Nephron progenitor cell (in vitro differentiated cells): ENCODE data around the gene SLC6A7.

Experiments
- DNase-seq: peaks from one replicate; pipeline ENCODE4 v3.0.0; 2021
- H3K27ac Mint-ChIP-seq: 2 replicates; pipeline ENCODE4 v1.8.0; 2021; ENCODE audit warnings: mild to moderate bottlenecking, moderate library complexity, mixed read lengths
- H3K27me3 Mint-ChIP-seq: 2 replicates; pipeline ENCODE4 v1.8.0; 2021; ENCODE audit warnings: mild to moderate bottlenecking, low read depth, mixed read lengths; ENCODE audit not compliant: poor library complexity
- H3K36me3 Mint-ChIP-seq: 2 replicates; pipeline ENCODE4 v1.8.0; 2021; ENCODE audit warnings: low read depth, mixed read lengths
- H3K4me1 Mint-ChIP-seq: 2 replicates; pipeline ENCODE4 v1.8.0; 2021; ENCODE audit warnings: mixed read lengths
- H3K4me3 Mint-ChIP-seq: 2 replicates; pipeline ENCODE4 v1.8.0; 2021; ENCODE audit warnings: mild to moderate bottlenecking, moderate library complexity, mixed read lengths
- H3K9me3 Mint-ChIP-seq: 2 replicates; pipeline ENCODE4 v1.8.0; 2021; ENCODE audit warnings: mild to moderate bottlenecking, moderate library complexity, mixed read lengths
- CTCF ChIP-seq: fragments of 200-600 bp; sonication (generic); IDR thresholded peaks from 2 replicates; pipeline ENCODE4 v1.5.0; 2021; ENCODE audit warnings: antibody characterized with exemption

The SLC6A7 gene

GRCh38 chr5:150157168-150157567 is 32.7 kb upstream of the SLC6A7 start:
- Mint-ChIP-seq H3K36me3 (peaks cover 3% of the 10 kb centered on the region), H3K4me1 (peaks cover 95% of the 10 kb centered on the region), H3K27me3 (no peaks in the 10 kb centered on the region), H3K9me3 (no peaks in the 10 kb centered on the region), H3K27ac (peak overlapping the region; percentile 97), H3K4me3 (peak overlapping the region; percentile 62)
- DNase-seq: no peak
- TF ChIP-seq CTCF: no peak

- TF ChIP-seq CTCF: no peak
- Mint-ChIP-seq H3K27ac (peak overlapping the region; percentile 97), H3K4me3 (peak overlapping the region; percentile 62), H3K4me1 (peaks cover 95% of the 10 kb centered on the region), H3K9me3 (no peaks in the 10 kb centered on the region), H3K36me3 (no peaks in the 10 kb centered on the region), H3K27me3 (no peaks in the 10 kb centered on the region)
- peak; percentile 75 for DNase-seq
Measured at GRCh38 chr5:150158170-150158949, 31.5 kb upstream of the SLC6A7 start.

- Mint-ChIP-seq H3K27me3 (no peaks in the 10 kb centered on the region), H3K27ac (peak overlapping the region; percentile 97), H3K36me3 (no peaks in the 10 kb centered on the region), H3K4me1 (peaks cover 95% of the 10 kb centered on the region), H3K4me3 (no peak overlapping the region), H3K9me3 (no peaks in the 10 kb centered on the region)
- no peak for DNase-seq
- no peak for TF ChIP-seq CTCF
Measured at GRCh38 chr5:150159031-150159430, 30.8 kb upstream of the SLC6A7 start.

GRCh38 chr5:150159741-150160179 is 30.1 kb upstream of the SLC6A7 start:
- TF ChIP-seq CTCF: no peak
- Mint-ChIP-seq H3K4me1 (peaks cover 95% of the 10 kb centered on the region), H3K9me3 (no peaks in the 10 kb centered on the region), H3K4me3 (no peak overlapping the region), H3K27me3 (no peaks in the 10 kb centered on the region), H3K36me3 (no peaks in the 10 kb centered on the region), H3K27ac (peak overlapping the region; percentile 77)
- DNase-seq: peak; percentile 59

- no peaks in the 10 kb centered on the region for H3K9me3 Mint-ChIP-seq
- TF ChIP-seq CTCF: no peak
- peak overlapping the region; percentile 77 for H3K27ac Mint-ChIP-seq
- peaks cover 95% of the 10 kb centered on the region for H3K4me1 Mint-ChIP-seq
- DNase-seq: no peak
- no peak overlapping the region for H3K4me3 Mint-ChIP-seq
- H3K36me3 Mint-ChIP-seq: no peaks in the 10 kb centered on the region
- no peaks in the 10 kb centered on the region for H3K27me3 Mint-ChIP-seq
Measured at GRCh38 chr5:150160448-150161081, 29.3 kb upstream of the SLC6A7 start.
